Stimulated activated CD4-positive, alpha-beta T cell treated with anti-CD3 and anti-CD28 coated beads, Interleukin-15, amount 100 ng/mL, for 1 hour (primary cell): ENCODE data around the gene DNA2.
"Not testable (repeated sequence)": the region's sequence is repeated elsewhere in the genome, so short reads cannot be mapped to it uniquely, and the experiment has no call there.

Experiments
- DNase-seq, 2 donors: peaks; one replicate each; pipeline ENCODE4 v3.0.0-alpha.2; 2020; ENCODE audit warnings: low read depth in 1 of 2, low spot score in 1 of 2

Gene DNA2

GRCh38 chr10:68471586-68472408 lies at the start of gene DNA2:
TSS of gene DNA2 (minus strand) at chr10:68471973. CDS start at chr10:68471864, 109 bp downstream.
- DNase-seq: peak; percentile 41 to 69

- DNase-seq: not testable (repeated sequence)
Measured at GRCh38 chr10:68518609-68519008, 46.8 kb upstream of the DNA2 start.

- no peak for DNase-seq
Measured at GRCh38 chr10:68517188-68517587, 45.4 kb upstream of the DNA2 start.

- no peak for DNase-seq
Measured at GRCh38 chr10:68516766-68517165, 45.0 kb upstream of the DNA2 start.

- DNase-seq: not testable (repeated sequence)
Measured at GRCh38 chr10:68516216-68516615, 44.4 kb upstream of the DNA2 start.

GRCh38 chr10:68508090-68508489 lies 36.3 kb upstream of the DNA2 start:
- no peak for DNase-seq

- no peak for DNase-seq
Measured at GRCh38 chr10:68506411-68506810, 34.6 kb upstream of the DNA2 start.

GRCh38 chr10:68502846-68503245 lies 31.1 kb upstream of the DNA2 start:
- no peak for DNase-seq

GRCh38 chr10:68501691-68502090 lies 29.9 kb upstream of the DNA2 start:
- no peak for DNase-seq

- DNase-seq: no peak
Measured at GRCh38 chr10:68499544-68499943, 27.8 kb upstream of the DNA2 start.

GRCh38 chr10:68496072-68496471 lies 24.3 kb upstream of the DNA2 start:
- no peak for DNase-seq

- no peak for DNase-seq
Measured at GRCh38 chr10:68492118-68492517, 20.3 kb upstream of the DNA2 start.

GRCh38 chr10:68489919-68490318 lies 18.1 kb upstream of the DNA2 start:
- DNase-seq: no peak

GRCh38 chr10:68474021-68474420 lies 2.2 kb upstream of the DNA2 start:
- no peak for DNase-seq

- DNase-seq: no peak
Measured at GRCh38 chr10:68471063-68471585, 649 bp downstream of the DNA2 start.

- no peak for DNase-seq
Measured at GRCh38 chr10:68470300-68470699, 1.5 kb downstream of the DNA2 start.

GRCh38 chr10:68469838-68470237 lies 1.9 kb downstream of the DNA2 start:
- no peak for DNase-seq

GRCh38 chr10:68464729-68465128 lies 7.0 kb downstream of the DNA2 start:
- DNase-seq: not testable (repeated sequence)

- DNase-seq: no peak
Measured at GRCh38 chr10:68463365-68464093, 8.2 kb downstream of the DNA2 start.

- no peak for DNase-seq
Measured at GRCh38 chr10:68462536-68462935, 9.2 kb downstream of the DNA2 start.

- no peak for DNase-seq
Measured at GRCh38 chr10:68461032-68461431, 10.7 kb downstream of the DNA2 start.

- not testable (repeated sequence) for DNase-seq
Measured at GRCh38 chr10:68449698-68450097, 22.1 kb downstream of the DNA2 start.
